Measurements from ENCODE around the gene NELL2.

NELL2 gene

GRCh38 chr12:44588651-44589050 lies 287.5 kb downstream of the NELL2 start:
- no peak for DNase-seq

- no peak for DNase-seq
Measured at GRCh38 chr12:44584625-44585024, 291.5 kb downstream of the NELL2 start.

GRCh38 chr12:44582521-44582920 lies 293.6 kb downstream of the NELL2 start:
- no peak for DNase-seq

- DNase-seq: no peak
Measured at GRCh38 chr12:44581642-44582242, 294.4 kb downstream of the NELL2 start.

GRCh38 chr12:44574586-44574985 lies 301.5 kb downstream of the NELL2 start:
- no peak for DNase-seq

- DNase-seq: no peak
Measured at GRCh38 chr12:44573723-44574122, 302.4 kb downstream of the NELL2 start.

- DNase-seq: no peak
Measured at GRCh38 chr12:44571006-44571550, 305.0 kb downstream of the NELL2 start.

GRCh38 chr12:44570036-44570583 lies 306.0 kb downstream of the NELL2 start:
- DNase-seq: no peak

- DNase-seq: no peak
Measured at GRCh38 chr12:44565163-44565562, 311.0 kb downstream of the NELL2 start.

GRCh38 chr12:44563486-44563885 lies 312.6 kb downstream of the NELL2 start:
- no peak for DNase-seq

GRCh38 chr12:44558340-44559100 lies 317.6 kb downstream of the NELL2 start:
- DNase-seq: no peak

- no peak for DNase-seq
Measured at GRCh38 chr12:44555454-44555853, 320.7 kb downstream of the NELL2 start.

- DNase-seq: no peak
Measured at GRCh38 chr12:44551631-44552030, 324.5 kb downstream of the NELL2 start.

- DNase-seq: no peak
Measured at GRCh38 chr12:44550377-44550776, 325.7 kb downstream of the NELL2 start.

GRCh38 chr12:44546060-44546459 lies 330.1 kb downstream of the NELL2 start:
- no peak for DNase-seq

GRCh38 chr12:44544018-44544417 lies 332.1 kb downstream of the NELL2 start:
- DNase-seq: no peak

- no peak for DNase-seq
Measured at GRCh38 chr12:44542716-44543115, 333.4 kb downstream of the NELL2 start.

GRCh38 chr12:44537354-44537753 lies 338.8 kb downstream of the NELL2 start:
- DNase-seq: no peak

GRCh38 chr12:44532940-44533339 lies 343.2 kb downstream of the NELL2 start:
- DNase-seq: no peak

- no peak for DNase-seq
Measured at GRCh38 chr12:44531320-44531971, 344.7 kb downstream of the NELL2 start.

- no peak for DNase-seq
Measured at GRCh38 chr12:44526655-44527182, 349.4 kb downstream of the NELL2 start.

- DNase-seq: no peak
Measured at GRCh38 chr12:44525806-44526654, 350.1 kb downstream of the NELL2 start.

Data from stimulated activated CD4-positive, alpha-beta T cell treated with anti-CD3 and anti-CD28 coated beads, Interleukin-4, amount 100 ng/mL, for 1 hour (primary cell).